ENCODE measurements around the gene TMEM198. TPM values are rescaled to one million over a fixed set of nuclear protein-coding genes. Genes with fewer than 3 reads are reported as not detected.
A peak's percentile ranks its signal among the peaks of the same experiment; 100 is the strongest.

The TMEM198 gene
- total and polyA plus RNA-seq, 9 of the 15 experiments (the other 6 are each of a cell fraction or from before 2014, with no cell fraction given): 0.03 to 3.8 (median 1.0) TPM

GRCh38 chr2:219525533-219526232 is 18.1 kb upstream of the TMEM198 start (continued):
- TF ChIP-seq ARID3A (IDR thresholded peaks at IDR 0.05; ENCODE audit: borderline replicate concordance, low read depth, low read length): no peak
- peak; percentile 83 to 89 for TF ChIP-seq MAZ (CRISPR knock-in tag; conservative IDR thresholded peaks at IDR 0.05 in 1 of 2, IDR thresholded peaks at IDR 0.05 in 1 of 2)
- TF ChIP-seq FOXK1 (CRISPR knock-in tag; IDR thresholded peaks at IDR 0.05; ENCODE audit: borderline replicate concordance): no peak
- no peak for TF ChIP-seq HCFC1 (IDR thresholded peaks at IDR 0.05; ENCODE audit: low read depth, low read length)
- TF ChIP-seq POLR2AphosphoS5 (IDR thresholded peaks at IDR 0.05; ENCODE audit: control insufficient read depth, insufficient read depth, low read depth, low read length): peak; percentile 81; the same call in 1 of the 2 replicates
- TF ChIP-seq HIVEP1 (CRISPR knock-in tag; IDR thresholded peaks at IDR 0.05): no peak
- no peak for TF ChIP-seq KDM4B (IDR thresholded peaks at IDR 0.05; ENCODE audit: borderline replicate concordance in 2 of 2, low read depth in 1 of 2)
- no peak for TF ChIP-seq ZNF449 (CRISPR knock-in tag; IDR thresholded peaks at IDR 0.05)
- TF ChIP-seq GTF2B (IDR thresholded peaks at IDR 0.05; ENCODE audit: extremely low read depth, insufficient read length): no peak
- TF ChIP-seq PATZ1 (CRISPR knock-in tag; IDR thresholded peaks at IDR 0.05; ENCODE audit: borderline replicate concordance): no peak
- no peak for TF ChIP-seq ZZZ3 (IDR thresholded peaks at IDR 0.05)
- no peak for TF ChIP-seq RREB1 (CRISPR knock-in tag; IDR thresholded peaks at IDR 0.05)
- TF ChIP-seq SMC3 (conservative IDR thresholded peaks at IDR 0.05; ENCODE audit: insufficient read depth, low read depth, low read length): no peak
- TF ChIP-seq NFIX (CRISPR knock-in tag; IDR thresholded peaks at IDR 0.05; ENCODE audit: low read depth): no peak

All from K562 (cell line).